H1 (cell line): ENCODE data around the gene PCBP2. TPM values are rescaled to one million over a fixed set of nuclear protein-coding genes. Genes with fewer than 3 reads are reported as not detected.

Experiments used
- CTBP2 ChIP-seq: IDR thresholded peaks from 2 replicates; pipeline ENCODE4 v1.7.0; 2011; ENCODE audit warnings: borderline replicate concordance, mild to moderate bottlenecking, moderate library complexity, mixed read lengths, low read length; ENCODE audit not compliant: insufficient read depth, insufficient read length
- SIRT6 ChIP-seq: IDR thresholded peaks from one replicate; pipeline ENCODE4 v1.7.1; 2012; ENCODE audit warnings: low read length, inconsistent platforms
- polyA plus RNA-seq, 7 experiments: library from polyadenylated mRNA; depleted of rRNA in 3 of 7; stranded (reverse) in 5 of 7; unstranded in 2 of 7; fragments of >200 nt in 5 of 7; fragments of 200-250 nt in 2 of 7; gene quantifications; 1 replicate in 5 of 7; 2 replicates in 1 of 7; 4 replicates in 1 of 7; pipeline versions ENCODE4 v1.2.1 to v1.2.3, GENCODE V29; 2011 to 2013; ENCODE audit warnings: missing spikeins in 2 of 7, mixed read lengths in 2 of 7
- total RNA-seq: library from RNA; stranded (reverse); fragmentation: NEBNext Ultra II Directional; extraction: Animal tissue kit (Norgen Biotek cat#: 25700); gene quantifications from 2 replicates; pipeline ENCODE4 v1.2.1, GENCODE V29; 2021

PCBP2 gene
- total and polyA plus RNA-seq, 2 of the 8 experiments (the other 6 are each of a cell fraction or from before 2014, with no cell fraction given), result 470 to 1,123 TPM

- TF ChIP-seq CTBP2, result no peak
- TF ChIP-seq SIRT6, result no peak
These were observed 33.7 kb upstream of the PCBP2 start (continued) for GRCh38 chr12:53418221-53418620.
